Mesenchymal stem cell (in vitro differentiated cells and primary cell): ENCODE measurements around the gene YPEL1.
A peak's percentile ranks its signal among the peaks of the same experiment; 100 is the strongest.
"Not testable (repeated sequence)": the region's sequence is repeated elsewhere in the genome, so short reads cannot be mapped to it uniquely, and the experiment has no call there.

Experiments used
- DNase-seq: peaks from one replicate; pipeline ENCODE4 v3.0.0-alpha.2; 2013
- H2AFZ ChIP-seq: one replicate; pipeline ENCODE4 v1.6.1; 2013; ENCODE audit warnings: low read depth, mild to moderate bottlenecking, control low read depth, inconsistent platforms, low read length, moderate library complexity
- H2AK5ac ChIP-seq: 2 replicates; pipeline ENCODE4 v1.6.1; 2013; ENCODE audit warnings: low read length, moderate library complexity, mild to moderate bottlenecking, inconsistent platforms; ENCODE audit not compliant: severe bottlenecking
- H2BK120ac ChIP-seq: one replicate; pipeline ENCODE4 v1.6.1; 2013; ENCODE audit warnings: low read depth, mild to moderate bottlenecking, inconsistent platforms, low read length, moderate library complexity
- H2BK12ac ChIP-seq, 2 experiments: one replicate each; pipeline ENCODE4 v1.6.1; 2013; ENCODE audit warnings: inconsistent platforms in 2 of 2, low read length in 2 of 2, mild to moderate bottlenecking in 2 of 2, moderate library complexity in 2 of 2, control low read depth in 1 of 2
- H2BK15ac ChIP-seq: one replicate; pipeline ENCODE4 v1.6.1; 2013; ENCODE audit warnings: mild to moderate bottlenecking, low read depth, inconsistent platforms; ENCODE audit not compliant: poor library complexity, severe bottlenecking
- H2BK5ac ChIP-seq: 2 replicates; pipeline ENCODE4 v1.6.1; 2013; ENCODE audit warnings: low read depth, mild to moderate bottlenecking, low read length, control low read depth, inconsistent platforms; ENCODE audit not compliant: poor library complexity, severe bottlenecking
- H3K14ac ChIP-seq, 2 experiments: one replicate each; pipeline ENCODE4 v1.6.1; 2013; ENCODE audit warnings: inconsistent platforms in 2 of 2, low read length in 2 of 2, control low read depth in 1 of 2, mild to moderate bottlenecking in 1 of 2, moderate library complexity in 1 of 2
- H3K18ac ChIP-seq, 2 experiments: one replicate each; pipeline ENCODE4 v1.6.1; 2013; ENCODE audit warnings: inconsistent platforms in 2 of 2, low read length in 2 of 2, control low read depth in 1 of 2, low read depth in 1 of 2, mild to moderate bottlenecking in 1 of 2
- H3K23ac ChIP-seq, 2 experiments: one replicate each; pipeline ENCODE4 v1.6.1; 2013; ENCODE audit warnings: inconsistent platforms in 2 of 2, low read length in 2 of 2, mild to moderate bottlenecking in 2 of 2, moderate library complexity in 2 of 2, control low read depth in 1 of 2
- H3K27ac ChIP-seq: 2 replicates; pipeline ENCODE4 v1.5.1; 2013; ENCODE audit warnings: mild to moderate bottlenecking, moderate library complexity, low read length, control low read depth, inconsistent platforms; ENCODE audit not compliant: poor library complexity, severe bottlenecking
- H3K27me3 ChIP-seq, 2 experiments: 2 replicates each; pipeline versions ENCODE4 v1.6.1 to v1.7.0; 2013; ENCODE audit warnings: low read length in 2 of 2, mild to moderate bottlenecking in 2 of 2, moderate library complexity in 2 of 2, control low read depth in 1 of 2, inconsistent platforms in 1 of 2; ENCODE audit not compliant: control insufficient read depth in 1 of 2, insufficient read depth in 1 of 2
- H3K36me3 ChIP-seq, 2 experiments: 2 replicates each; pipeline versions ENCODE4 v1.6.1 to v1.7.0; 2013; ENCODE audit warnings: low read length in 2 of 2, control low read depth in 1 of 2, inconsistent platforms in 1 of 2, low read depth in 1 of 2, mild to moderate bottlenecking in 1 of 2; ENCODE audit not compliant: insufficient read depth in 2 of 2, control insufficient read depth in 1 of 2
- H3K4ac ChIP-seq, 2 experiments: one replicate each; pipeline ENCODE4 v1.6.1; 2013; ENCODE audit warnings: inconsistent platforms in 2 of 2, low read length in 2 of 2, mild to moderate bottlenecking in 2 of 2, moderate library complexity in 2 of 2, control low read depth in 1 of 2, low read depth in 1 of 2
- H3K4me1 ChIP-seq: 2 replicates; pipeline ENCODE4 v1.6.1; 2013; ENCODE audit warnings: low read depth, low read length, control low read depth; ENCODE audit not compliant: control insufficient read depth, insufficient read depth
- H3K4me2 ChIP-seq: 2 replicates; pipeline ENCODE4 v1.6.1; 2013; ENCODE audit warnings: low read length, mild to moderate bottlenecking, inconsistent platforms; ENCODE audit not compliant: poor library complexity, severe bottlenecking
- H3K4me3 ChIP-seq, 2 experiments: 2 replicates each; pipeline versions ENCODE4 v1.5.1 to v1.7.0; 2013; ENCODE audit warnings: low read length in 2 of 2, mild to moderate bottlenecking in 2 of 2, control low read depth in 1 of 2, low read depth in 1 of 2; ENCODE audit not compliant: insufficient read depth in 1 of 2
- H3K79me1 ChIP-seq: replicated peaks from 2 replicates; pipeline ENCODE4 v1.6.1; 2013; ENCODE audit warnings: mild to moderate bottlenecking, control low read depth, low read length, inconsistent platforms; ENCODE audit not compliant: poor library complexity, severe bottlenecking
- H3K9ac ChIP-seq: 2 replicates; pipeline ENCODE4 v1.7.0; 2013; ENCODE audit warnings: mild to moderate bottlenecking, low read length, moderate library complexity
- H3K9me3 ChIP-seq: 2 replicates; pipeline ENCODE4 v1.7.0; 2013; ENCODE audit warnings: mild to moderate bottlenecking, low read length; ENCODE audit not compliant: control insufficient read depth
- H4K8ac ChIP-seq: one replicate; pipeline ENCODE4 v1.6.1; 2013; ENCODE audit warnings: inconsistent platforms, mild to moderate bottlenecking, low read length, moderate library complexity
- H4K91ac ChIP-seq: one replicate; pipeline ENCODE4 v1.6.1; 2013; ENCODE audit warnings: mild to moderate bottlenecking, low read length, inconsistent platforms
- WGBS: methylation state at CpG from one replicate; pipeline ENCODE4 v1.1.7; 2013; ENCODE audit warnings: mixed read lengths; 5-methylcytosine and 5-hydroxymethylcytosine counted together

The YPEL1 gene

GRCh38 chr22:21745948-21746347 lies 10.4 kb upstream of the YPEL1 start:
- H3K4me3 ChIP-seq = no peak overlapping the region
- H2AK5ac ChIP-seq = no peak overlapping the region
- H2BK5ac ChIP-seq = no peak overlapping the region
- no peak overlapping the region for H2BK15ac ChIP-seq
- WGBS = 78% methylated on average over 7 of the region's 8 CpGs
- no peaks in the 10 kb centered on the region for H3K79me1 ChIP-seq
- H2BK12ac ChIP-seq = no peak overlapping the region
- H3K4ac ChIP-seq = no peak overlapping the region
- H3K36me3 ChIP-seq = no peaks in the 10 kb centered on the region
- peaks cover 12 to 15% of the 10 kb centered on the region in 2 experiments for H3K27me3 ChIP-seq
- no peak overlapping the region for H3K9ac ChIP-seq
- no peak overlapping the region for H4K91ac ChIP-seq
- H2AFZ ChIP-seq = no peak overlapping the region
- H2BK120ac ChIP-seq = no peak overlapping the region
- no peak overlapping the region for H3K18ac ChIP-seq
- H3K14ac ChIP-seq = no peak overlapping the region
- H3K9me3 ChIP-seq = no peaks in the 10 kb centered on the region
- no peak overlapping the region for H4K8ac ChIP-seq
- H3K4me1 ChIP-seq = no peaks in the 10 kb centered on the region
- no peak overlapping the region for H3K23ac ChIP-seq
- DNase-seq = no peak
- no peak overlapping the region for H3K4me2 ChIP-seq
- no peak overlapping the region for H3K27ac ChIP-seq

GRCh38 chr22:21744917-21745316 lies 9.3 kb upstream of the YPEL1 start:
- H3K4me1 ChIP-seq = not testable (repeated sequence)

GRCh38 chr22:21741790-21742189 lies 6.2 kb upstream of the YPEL1 start:
- peaks cover 4% of the 10 kb centered on the region for H3K4me1 ChIP-seq
- no peak overlapping the region for H2AFZ ChIP-seq
- H2BK5ac ChIP-seq = no peak overlapping the region
- no peak overlapping the region for H3K14ac ChIP-seq
- no peak overlapping the region for H3K9ac ChIP-seq
- no peak overlapping the region for H3K4ac ChIP-seq
- no peak overlapping the region for H2BK12ac ChIP-seq
- no peak overlapping the region for H3K18ac ChIP-seq
- no peak overlapping the region for H4K91ac ChIP-seq
- H3K9me3 ChIP-seq = no peaks in the 10 kb centered on the region
- H3K36me3 ChIP-seq = no peaks in the 10 kb centered on the region
- no peak overlapping the region for H3K27ac ChIP-seq
- WGBS = 84% methylated on average over 6 of the region's 6 CpGs
- no peak overlapping the region for H2AK5ac ChIP-seq
- H3K79me1 ChIP-seq = no peaks in the 10 kb centered on the region
- no peak for DNase-seq
- no peak overlapping the region for H3K4me3 ChIP-seq
- H4K8ac ChIP-seq = no peak overlapping the region
- peaks cover 16 to 28% of the 10 kb centered on the region in 2 experiments for H3K27me3 ChIP-seq
- H2BK15ac ChIP-seq = no peak overlapping the region
- H3K4me2 ChIP-seq = no peak overlapping the region
- H2BK120ac ChIP-seq = no peak overlapping the region
- H3K23ac ChIP-seq = no peak overlapping the region

More at GRCh38 chr22:21744917-21745316, 9.3 kb upstream of the YPEL1 start:
- not testable (repeated sequence) for H3K23ac ChIP-seq, H3K14ac ChIP-seq, H3K9me3 ChIP-seq, H3K27ac ChIP-seq, H3K36me3 ChIP-seq, DNase-seq, H2AK5ac ChIP-seq, H3K4ac ChIP-seq, H2BK15ac ChIP-seq, H4K91ac ChIP-seq, H2BK12ac ChIP-seq, H2BK5ac ChIP-seq, H3K79me1 ChIP-seq, H4K8ac ChIP-seq, H3K4me2 ChIP-seq, H2AFZ ChIP-seq, H3K4me3 ChIP-seq, H3K18ac ChIP-seq, H3K9ac ChIP-seq, H2BK120ac ChIP-seq
- WGBS = 85% methylated on average over 5 of the region's 6 CpGs
- peaks cover 15 to 17% of the 10 kb centered on the region in 2 experiments for H3K27me3 ChIP-seq

- Histone ChIP-seq H3K9me3 (no peaks in the 10 kb centered on the region), H3K4me2 (no peak overlapping the region), H3K4me3 (no peak overlapping the region), H3K79me1 (no peaks in the 10 kb centered on the region), H3K18ac (no peak overlapping the region), H3K4ac (no peak overlapping the region), H4K8ac (no peak overlapping the region), H3K36me3 (no peaks in the 10 kb centered on the region), H3K9ac (no peak overlapping the region), H3K14ac (peak overlapping the region in 1 of 2 experiments; percentile 79), H2BK15ac (no peak overlapping the region), H3K27me3 (peaks cover 16 to 28% of the 10 kb centered on the region in 2 experiments), H3K27ac (no peak overlapping the region), H2BK12ac (no peak overlapping the region), H2AFZ (no peak overlapping the region), H4K91ac (no peak overlapping the region), H2BK5ac (no peak overlapping the region), H3K4me1 (peaks cover 8% of the 10 kb centered on the region), H2AK5ac (no peak overlapping the region), H2BK120ac (no peak overlapping the region), H3K23ac (no peak overlapping the region)
- WGBS = 80% methylated on average over 10 of the region's 10 CpGs
- no peak for DNase-seq
Measured at GRCh38 chr22:21741059-21741458, 5.5 kb upstream of the YPEL1 start.
